ENCODE data around the gene STX16.

The STX16 gene

DNA sequence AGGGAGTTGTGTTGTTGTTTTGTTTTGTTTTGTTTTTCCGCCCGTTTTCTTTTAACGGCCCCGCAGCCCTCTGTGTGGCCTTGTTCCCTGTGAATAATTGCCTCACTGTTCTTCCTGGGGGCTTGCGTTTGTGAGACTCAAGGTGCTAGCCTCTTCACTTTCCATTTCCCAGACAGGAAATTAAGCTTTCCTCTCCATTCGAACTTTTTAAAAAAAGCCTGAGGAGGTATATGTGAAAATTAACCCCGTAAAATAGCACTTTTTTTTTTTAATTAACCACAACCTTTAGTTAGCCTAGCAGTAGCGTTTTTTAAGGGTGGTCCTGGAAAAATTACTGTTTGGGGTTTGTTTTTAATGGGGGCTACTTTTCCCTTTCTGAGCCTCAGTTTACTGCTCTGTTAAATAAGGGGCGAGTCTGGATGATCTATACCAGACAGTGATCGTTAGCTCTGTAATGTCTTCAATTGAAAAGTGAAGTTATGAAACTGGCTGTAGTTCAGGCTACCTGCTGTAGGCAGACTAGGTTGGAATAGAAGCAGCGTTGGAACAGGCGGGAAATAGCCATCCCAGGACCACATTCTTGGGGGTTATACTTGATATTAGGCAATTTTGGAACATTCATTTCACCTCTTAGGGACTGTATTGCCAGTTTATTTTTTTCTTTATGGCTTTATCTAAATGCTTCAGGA, 1.7 kb downstream of the STX16 start:
- no peak for DNase-seq (ENCODE audit: low spot score)

DNA sequence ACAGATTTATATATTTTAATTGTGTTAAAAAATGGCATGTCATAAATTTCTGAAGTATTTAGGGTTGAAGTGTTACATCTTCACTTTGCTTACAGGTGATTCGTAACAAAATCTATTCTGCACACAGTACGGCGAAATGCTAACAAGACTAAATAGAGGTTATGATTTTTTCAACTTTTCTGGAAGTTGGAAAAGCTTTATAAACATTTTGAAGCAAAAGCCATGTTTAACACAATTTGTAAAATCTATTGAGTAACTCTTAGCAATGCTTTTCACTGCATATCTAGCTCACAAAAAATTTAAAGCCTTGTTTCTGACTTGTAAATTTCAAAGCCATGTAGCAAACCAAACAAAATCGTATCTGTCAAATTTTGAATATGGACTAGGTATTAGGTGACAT, 3.3 kb downstream of the STX16 start:
- DNase-seq (ENCODE audit: low spot score): no peak

DNA sequence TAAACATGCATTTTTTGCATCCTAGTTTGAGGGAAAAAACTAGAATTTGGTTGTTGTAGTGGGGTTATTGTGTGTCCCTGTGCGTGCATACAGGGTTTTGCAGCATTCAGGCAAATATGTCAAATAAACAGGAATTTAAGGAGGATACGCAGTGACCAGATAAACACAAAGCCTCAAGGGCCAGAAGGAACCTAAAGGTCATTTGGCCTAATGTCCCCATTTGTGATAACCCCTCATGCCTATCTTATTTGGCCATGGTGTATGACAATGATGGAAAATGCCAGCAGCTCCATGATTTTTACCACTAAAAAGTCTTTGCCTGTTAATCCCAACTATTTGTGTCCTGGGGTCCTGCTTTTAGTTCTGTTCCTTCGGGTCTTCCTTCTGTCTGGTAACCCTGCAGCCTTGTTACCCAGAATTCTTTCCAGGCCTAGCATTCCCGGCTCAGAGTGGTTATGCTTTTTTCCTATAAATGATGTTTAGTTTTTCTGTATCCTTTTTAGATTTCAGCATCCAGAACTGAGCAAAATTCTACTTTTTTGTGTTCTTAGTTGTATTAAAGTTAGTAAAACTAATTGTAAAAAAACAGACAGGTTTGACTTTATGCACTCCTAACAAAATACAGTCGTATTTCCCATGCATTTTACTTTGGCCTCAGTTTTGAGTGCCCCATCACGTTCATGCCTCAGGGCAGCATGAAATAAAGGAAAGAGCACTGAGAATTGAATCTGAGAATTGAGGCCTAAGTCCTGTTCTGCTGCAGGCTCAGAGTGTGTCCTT, 4.4 kb downstream of the STX16 start:
- DNase-seq (ENCODE audit: low spot score): no peak

DNA sequence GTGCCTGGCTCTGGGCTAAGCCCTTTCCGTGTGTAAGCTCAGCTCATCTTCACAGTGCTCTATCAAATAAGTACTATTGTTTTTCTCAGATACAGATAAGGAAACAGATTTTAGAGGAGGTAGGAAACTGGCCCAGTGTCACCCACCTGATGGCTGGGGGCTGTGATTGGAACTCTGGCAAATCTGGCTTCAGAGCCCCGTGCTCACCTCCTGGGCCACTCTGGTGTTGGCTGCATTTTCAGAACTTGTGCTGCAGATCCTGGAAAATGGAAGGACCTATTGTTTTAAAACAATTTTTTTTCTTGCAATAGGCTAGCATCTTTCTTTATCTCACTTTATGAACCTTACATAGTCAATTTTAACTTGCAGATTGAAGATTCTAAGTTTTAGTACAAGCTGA, 5.7 kb downstream of the STX16 start:
- no peak for DNase-seq (ENCODE audit: low spot score)

DNA sequence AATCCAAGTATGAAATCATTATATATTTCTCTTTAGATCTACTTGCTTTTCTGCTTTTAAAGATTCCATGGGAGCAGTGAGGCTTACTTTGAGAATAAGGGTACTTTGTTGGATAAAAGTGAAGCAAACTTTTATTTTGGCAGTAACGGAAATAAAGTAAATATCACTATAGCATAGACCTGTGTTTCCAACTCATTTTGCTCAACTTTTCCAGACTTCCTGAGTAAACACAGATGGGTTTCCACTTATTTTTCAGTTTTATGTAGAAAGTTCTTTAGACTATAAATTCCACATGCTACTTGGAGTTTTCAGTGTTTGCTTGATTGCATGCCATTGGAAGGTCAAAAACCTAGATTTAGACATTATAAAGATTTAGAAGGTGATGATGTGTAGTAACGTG, 6.2 kb downstream of the STX16 start:
- DNase-seq (ENCODE audit: low spot score): no peak

DNA sequence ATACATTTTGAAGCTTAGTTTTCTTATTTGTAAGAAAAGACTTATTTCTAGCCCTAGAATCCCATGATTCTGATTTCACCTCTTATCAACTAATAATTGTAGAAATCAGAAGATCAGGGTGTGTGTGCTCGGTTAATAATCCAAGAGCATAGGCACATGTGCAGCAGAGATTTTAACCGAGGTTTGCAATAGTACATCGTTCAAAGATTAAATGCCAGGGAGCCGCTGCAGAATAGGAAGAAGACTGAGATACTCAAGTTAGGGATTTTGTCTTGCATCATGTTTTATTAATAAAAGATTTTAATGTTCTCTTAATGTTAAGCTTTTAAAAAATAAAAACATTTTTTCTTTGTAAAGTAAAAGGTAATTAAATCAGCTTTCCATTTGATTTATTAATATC, 6.9 kb downstream of the STX16 start:
- DNase-seq (ENCODE audit: low spot score): no peak

DNA sequence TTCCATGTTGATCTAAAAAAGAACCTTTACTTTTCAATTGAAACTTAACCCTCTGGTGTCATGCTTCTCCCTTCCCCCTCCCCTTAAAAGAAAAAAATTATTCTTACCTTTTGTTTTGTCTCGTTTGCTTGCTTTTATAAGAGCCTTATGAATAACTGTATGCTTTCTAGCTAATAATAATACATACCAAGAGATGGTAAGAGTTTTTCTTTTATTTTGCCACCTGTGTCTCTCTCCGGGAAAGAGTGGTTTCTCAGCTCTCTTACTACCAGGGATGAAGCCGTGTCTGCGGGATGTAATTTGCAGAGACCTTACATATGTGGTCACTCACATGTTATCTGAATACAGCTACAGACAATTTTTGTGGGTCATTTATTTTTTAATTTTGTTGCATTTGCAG, 7.7 kb downstream of the STX16 start:
- no peak for DNase-seq (ENCODE audit: low spot score)

DNA sequence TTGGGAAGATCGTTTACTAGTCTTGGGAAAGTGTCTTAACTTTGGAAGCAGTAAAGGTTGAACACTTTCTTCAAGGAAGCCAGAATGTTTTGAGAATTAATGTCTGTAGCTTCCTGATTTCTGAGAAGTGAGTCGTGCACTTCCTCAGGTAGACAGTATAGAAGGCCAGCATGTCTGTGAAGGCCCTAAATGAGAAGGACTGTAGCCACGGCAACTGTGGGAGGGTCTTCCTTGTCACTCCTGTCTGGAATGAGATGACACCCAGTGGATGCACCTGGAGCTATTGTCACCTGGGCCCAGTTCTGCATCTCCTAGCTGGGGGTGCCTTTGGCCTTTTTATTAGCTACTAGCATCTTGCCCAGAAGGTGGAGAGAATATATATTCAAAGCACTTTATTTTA, 8.8 kb downstream of the STX16 start:
- peak; percentile 32 for DNase-seq (ENCODE audit: low spot score)

DNA sequence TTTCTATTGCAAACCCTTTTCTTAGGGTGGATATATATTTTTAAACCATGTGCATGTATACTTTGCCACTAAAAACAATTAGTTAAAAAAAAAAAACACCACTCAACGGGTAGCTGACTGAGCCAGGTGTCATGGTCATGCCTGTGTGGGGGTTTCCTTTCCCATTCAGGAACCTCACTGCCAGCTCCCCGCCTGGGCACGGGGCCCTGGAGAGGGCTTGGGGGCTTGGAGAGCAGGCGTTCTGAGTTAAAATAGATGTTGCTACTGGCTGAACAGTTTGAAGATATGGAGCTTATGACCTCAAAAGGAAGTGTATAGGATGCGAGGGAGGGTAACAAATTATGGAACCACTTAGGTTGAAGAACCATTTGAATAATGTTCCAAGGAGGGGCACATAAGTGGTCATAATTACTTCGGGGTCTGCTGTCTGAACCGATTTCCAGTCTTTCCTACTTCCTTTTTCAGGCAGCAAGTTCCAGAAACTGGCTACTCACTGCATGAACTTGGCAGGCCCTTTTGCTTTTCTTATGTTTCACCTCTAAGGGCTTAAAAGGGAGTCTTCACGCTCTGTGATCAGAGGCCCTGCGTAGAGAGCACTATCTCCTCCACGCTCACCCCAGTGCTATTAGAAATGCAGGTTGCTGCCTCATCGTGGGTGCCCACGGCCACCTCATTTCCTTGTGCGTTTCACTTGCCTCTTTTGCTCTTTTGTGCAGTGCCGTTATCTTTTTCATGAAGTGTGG, 9.9 kb downstream of the STX16 start:
- no peak for DNase-seq (ENCODE audit: low spot score)

DNA sequence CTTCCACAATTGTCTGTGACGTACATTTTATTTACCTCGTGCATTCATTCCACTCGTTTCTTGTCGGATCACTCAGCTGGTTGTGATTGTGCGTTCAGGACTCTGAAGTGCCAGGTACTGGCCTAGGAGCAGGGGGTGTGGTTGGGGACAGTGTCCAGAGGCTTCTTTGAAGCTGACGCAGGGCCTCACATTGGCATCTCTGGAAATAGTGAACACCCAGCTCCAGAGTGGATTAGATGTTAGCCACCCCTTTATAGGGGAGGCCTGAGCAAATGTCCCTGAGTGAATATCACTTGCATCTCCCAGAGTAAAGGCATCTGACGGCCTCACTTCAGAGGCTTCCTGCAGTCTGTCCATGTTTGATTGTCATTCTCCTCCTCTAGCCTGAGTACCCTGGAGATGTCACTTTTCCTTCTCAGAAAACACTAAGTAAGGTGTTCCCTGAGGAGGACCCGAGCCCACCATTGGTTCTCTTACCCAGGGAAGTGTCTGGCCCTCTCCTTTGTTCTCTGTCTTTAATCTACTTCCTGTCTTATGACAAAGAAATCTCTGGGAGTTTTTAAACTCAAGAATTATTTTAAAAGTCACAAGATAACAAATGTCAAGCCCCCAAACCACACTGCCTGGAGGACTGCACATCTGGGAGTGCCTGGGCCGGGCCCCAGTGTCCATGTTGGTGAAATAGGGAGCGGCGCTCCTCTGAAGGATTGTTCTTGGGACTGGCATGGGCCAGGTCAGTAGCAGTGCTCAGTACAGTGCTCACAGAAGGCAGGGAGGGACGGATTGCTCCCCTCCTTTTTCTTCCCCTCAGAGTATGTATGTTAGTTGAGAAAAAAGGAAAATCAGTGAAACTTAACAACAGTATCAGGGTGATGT, 10.8 kb downstream of the STX16 start:
- no peak for DNase-seq (ENCODE audit: low spot score)

DNA sequence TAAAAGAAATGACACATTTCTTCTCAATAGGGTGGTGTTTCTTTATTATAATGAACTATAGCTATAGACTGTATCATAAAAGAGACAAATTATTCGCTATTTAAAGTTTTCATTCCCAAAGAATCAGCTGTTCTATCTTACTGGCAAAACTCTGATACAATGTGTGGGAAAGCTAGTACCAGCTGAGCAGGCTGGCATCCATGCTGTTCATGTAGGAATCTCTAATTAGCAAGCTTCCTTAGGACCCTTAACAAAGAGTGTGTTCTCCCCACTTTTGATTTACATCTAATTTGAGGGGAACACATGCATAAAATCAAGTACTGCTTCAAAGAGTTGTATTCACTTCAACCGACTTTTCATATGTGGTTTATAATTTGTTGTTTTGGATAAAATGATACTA, 13.2 kb downstream of the STX16 start:
- no peak for DNase-seq (ENCODE audit: low spot score)

DNA sequence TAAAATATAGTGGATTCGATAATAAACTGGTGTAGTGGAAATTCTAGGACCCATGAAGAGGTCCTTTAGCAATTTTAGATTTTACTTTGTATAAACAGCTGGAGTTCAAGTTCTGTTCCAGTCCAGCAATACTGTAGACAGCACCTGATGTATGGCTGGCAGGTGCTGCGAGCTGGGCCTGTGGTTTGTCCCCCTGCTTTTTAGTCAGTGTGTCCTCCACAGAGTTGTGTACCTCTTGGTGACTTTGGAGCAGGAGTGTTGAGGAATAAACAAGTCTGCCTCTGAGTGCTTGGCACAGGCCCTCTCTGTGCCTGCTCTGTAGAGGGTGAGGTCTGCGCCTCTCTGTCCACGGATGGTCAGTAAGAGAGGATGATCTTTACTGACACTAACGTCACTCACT, 13.8 kb downstream of the STX16 start:
- DNase-seq (ENCODE audit: low spot score): no peak

DNA sequence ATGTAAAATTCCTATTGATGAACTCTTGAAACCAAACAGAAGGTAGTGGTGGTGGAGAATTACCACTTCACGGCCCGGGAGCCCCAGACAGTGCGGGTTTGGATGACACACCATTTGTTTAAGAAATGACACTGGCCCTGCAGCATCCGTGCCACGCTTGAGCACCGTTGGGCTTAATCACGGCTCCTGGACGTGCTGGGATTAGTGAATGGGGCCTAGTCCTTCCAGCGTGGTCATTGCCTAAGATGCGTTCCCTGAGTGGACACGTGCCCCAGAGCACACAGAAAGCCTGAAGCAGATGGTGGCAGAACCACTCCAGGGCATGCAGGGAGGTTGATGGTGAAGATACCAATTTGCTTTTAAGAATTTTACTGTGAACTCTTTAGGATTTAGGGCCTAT, 14.5 kb downstream of the STX16 start:
- no peak for DNase-seq (ENCODE audit: low spot score)

DNA sequence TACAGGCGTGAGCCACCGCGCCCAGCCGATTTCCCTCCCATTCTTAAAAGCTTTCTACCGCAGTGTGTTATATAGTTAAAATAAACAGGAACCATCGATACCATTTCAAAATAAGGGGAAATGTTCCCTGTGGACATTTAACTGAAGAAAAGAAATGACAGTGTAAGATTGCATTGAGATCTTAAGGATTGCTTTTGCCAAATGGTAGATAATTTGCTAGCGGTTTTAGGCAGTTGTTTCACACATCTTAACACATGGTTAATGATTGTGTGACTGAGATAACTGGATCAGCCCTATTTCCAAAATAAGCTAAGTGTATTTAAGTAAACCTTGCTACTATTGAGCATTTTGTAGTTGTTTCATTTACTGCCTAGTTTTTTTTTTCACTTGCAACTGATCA, 15.6 kb downstream of the STX16 start:
- DNase-seq (ENCODE audit: low spot score): no peak

DNA sequence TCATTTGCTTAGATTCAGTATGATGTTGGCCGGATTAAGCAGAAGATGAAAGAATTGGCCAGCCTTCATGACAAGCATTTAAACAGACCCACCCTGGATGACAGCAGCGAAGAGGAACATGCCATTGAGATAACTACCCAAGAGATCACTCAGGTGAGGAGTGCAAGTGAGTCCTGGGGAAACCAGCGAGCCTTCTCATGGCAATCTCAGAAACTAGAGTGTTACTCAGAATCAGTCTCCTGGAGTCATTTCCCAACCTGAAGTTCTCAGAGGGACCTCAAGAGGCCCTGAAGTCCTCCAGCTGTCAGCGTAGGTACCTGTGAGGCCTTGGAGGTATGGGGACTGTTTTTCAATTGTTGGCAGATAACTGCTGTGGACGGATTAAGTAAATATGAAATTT, 16.9 kb downstream of the STX16 start:
- DNase-seq (ENCODE audit: low spot score): no peak

DNA sequence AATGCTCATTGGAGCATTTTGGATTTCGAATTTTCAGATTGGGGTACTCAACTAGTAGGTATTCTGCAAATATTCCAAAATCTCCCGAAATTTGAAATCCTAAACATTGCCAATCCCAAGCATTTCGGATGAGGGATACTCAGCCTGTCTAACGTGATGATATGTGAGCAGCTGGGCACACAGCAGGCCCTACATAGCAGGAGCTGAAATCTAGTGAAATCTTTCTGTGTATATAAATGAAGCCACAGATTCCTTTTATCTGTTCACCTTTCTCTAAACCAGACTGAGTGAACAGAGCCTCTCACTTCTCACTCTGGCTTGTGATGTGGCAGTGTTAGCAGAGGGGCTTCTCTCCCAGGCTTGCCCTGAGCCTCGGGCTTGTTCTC, 17.8 kb downstream of the STX16 start:
- no peak for DNase-seq (ENCODE audit: low spot score)

DNA sequence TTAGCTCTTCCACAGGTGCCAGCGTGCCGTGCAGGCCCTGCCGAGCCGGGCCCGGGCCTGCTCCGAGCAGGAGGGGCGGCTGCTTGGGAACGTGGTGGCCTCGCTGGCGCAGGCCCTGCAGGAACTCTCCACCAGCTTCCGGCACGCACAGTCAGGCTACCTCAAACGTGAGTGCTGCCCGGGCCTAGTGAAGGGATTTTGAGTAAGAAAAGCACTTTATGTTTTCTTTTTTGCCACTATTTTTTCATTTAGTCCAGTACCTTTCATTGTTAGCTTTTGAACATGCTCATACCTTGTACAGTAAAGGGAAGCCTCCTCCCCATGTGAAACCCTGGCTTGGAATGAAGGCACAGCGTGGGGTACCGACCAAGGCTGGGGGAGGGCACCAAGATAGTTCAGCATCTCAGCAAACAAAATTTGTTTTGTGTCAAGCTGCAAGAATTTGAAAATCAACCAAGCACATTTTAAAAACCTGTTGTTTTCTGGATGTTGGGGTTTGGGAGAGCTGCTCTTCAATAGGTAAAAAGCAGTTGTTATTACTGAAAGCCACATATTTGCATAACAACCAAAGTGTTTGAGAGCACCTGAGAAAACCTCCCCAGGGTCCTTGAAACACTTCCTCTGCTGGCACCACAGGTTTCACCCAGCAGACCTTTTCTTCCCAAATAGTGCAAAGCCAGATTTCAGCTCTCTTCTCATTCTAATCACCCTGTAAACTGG, 18.4 kb downstream of the STX16 start:
- no peak for DNase-seq (ENCODE audit: low spot score)

DNA sequence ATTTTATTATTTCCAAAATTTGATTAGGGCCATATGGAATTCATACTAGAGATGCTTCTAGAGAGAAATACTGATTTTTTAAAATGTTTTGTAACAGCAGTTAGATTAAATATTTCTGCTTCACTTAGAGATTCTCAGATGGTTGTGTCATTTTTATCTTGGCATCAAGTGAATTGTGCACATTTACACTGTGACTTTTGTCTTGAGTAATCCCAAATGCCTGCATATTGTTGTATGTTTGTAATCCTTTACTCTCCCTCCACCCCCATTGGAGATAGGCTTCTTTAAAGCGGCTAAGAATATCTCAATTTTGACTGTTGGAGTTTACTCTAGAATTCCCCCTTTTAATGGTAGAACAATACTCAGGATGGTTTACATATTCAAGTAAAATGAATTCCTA, 19.0 kb downstream of the STX16 start:
- no peak for DNase-seq (ENCODE audit: low spot score)

DNA sequence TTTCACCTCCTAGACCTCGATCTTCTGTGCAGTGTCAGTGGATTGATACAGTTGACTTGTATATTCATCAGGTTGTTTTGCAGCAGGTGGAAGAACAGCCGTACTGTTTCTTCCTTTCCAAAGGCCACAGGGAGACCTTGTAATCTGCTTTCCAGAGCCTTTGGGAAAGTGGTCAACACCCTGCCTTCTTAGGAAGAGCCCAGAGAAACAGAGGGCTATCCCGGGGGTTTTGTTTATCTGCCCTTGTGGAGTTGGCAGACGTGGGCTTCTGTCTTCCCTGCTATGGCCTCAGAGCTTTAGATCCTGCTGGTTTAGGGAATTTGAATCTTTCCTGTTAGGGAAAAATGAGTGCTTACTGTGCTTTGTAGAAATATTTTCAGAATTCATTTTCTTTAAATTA, 19.6 kb downstream of the STX16 start:
- DNase-seq (ENCODE audit: low spot score): no peak

DNA sequence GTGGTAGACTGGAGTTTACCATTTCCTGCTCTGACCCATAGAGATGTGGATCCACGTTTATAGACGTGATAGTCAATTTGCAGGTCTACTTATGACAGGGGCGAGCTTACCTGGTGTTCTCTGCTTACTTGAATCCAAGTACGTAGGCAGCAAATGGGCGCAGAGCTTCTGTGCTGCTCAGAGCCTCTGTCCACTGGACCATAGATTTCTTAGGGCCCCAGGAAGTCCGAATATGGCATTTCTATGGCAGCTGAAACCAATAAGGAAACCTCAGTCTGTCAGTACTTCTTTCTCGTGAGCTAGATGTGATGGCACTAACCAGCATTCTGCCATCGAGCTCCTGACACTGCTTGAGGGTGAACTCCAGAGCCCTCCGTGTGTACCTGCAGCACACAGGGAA, 22.0 kb downstream of the STX16 start:
- no peak for DNase-seq (ENCODE audit: low spot score)

DNA sequence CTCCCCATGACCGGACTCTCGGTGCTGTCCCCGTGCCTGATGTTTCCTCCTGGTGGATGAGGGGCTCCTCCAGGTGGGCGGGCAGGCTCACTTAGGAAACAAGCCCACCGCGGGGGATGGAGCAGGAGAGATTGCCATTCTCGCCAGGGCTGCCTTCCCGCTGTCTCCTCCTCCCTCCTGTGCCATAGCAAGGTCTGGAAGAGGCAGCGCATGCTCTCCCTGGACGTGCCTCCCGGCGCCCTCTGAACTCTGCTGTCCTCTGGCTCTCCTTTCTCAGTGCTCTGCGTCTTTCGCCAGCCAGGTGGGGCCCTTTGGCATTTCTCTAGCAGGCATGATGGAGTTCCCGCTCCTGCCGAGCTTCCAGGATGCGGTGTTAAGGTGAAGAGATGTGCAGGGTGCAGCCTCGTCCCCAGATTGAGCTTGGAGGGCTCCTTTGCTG, 24.1 kb downstream of the STX16 start:
- no peak for DNase-seq (ENCODE audit: low spot score)

DNA sequence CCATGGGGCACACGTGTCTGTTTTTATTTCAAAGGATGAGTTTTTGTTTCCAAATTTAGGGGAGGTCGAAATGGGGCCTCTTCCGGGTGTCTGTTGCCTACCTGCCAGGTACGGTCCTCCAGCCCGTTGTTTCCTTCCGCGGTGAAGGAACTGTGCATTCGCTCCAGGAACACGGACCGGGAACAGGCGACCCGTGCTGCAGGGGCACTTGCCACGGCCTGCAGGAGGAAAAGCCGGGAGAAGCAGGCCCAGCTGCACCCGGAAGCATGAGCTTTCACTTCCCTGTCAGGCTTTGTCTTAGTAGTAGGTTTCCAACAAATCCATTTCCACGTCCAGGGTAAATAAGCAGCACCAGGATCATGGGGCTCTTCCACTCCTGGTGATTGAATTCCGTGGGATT, 24.6 kb downstream of the STX16 start:
- no peak for DNase-seq (ENCODE audit: low spot score)
